ENCODE results near the gene FAM3A. TPM values are rescaled to one million over a fixed set of nuclear protein-coding genes. Genes with fewer than 3 reads are reported as not detected.

Gene FAM3A
- total RNA-seq, 1 experiment from 2014 or later: 88.8 TPM

GRCh38 chrX:154465601-154466000 is 50.4 kb downstream of the FAM3A start:
- ChIA-PET POLR2A (no interaction called here), CTCF (no interaction called here)
- in situ Hi-C loops (cut with HindIII; ENCODE audit: low pct_unique_long_range_greater_than_20kb, low sequenced_read_pairs): no loop called here
- Histone ChIP-seq H3K27ac (ENCODE audit: low read length) (no peak overlapping the region), H3K4me3 (ENCODE audit: low read depth in 2 of 2, low read length in 2 of 2) (no peak overlapping the region), H3K27me3 (ENCODE audit: control insufficient read depth, insufficient read depth, low read length) (no peaks in the 10 kb centered on the region), H3K4me1 (ENCODE audit: control insufficient read depth, insufficient read depth, low read length) (no peaks in the 10 kb centered on the region), H3K36me3 (ENCODE audit: control insufficient read depth, insufficient read depth, low read length) (no peaks in the 10 kb centered on the region), H3K9me3 (ENCODE audit: control insufficient read depth, insufficient read depth, low read depth, low read length) (no peaks in the 10 kb centered on the region)
- intact Hi-C loops (cut with micrococcal nuclease; ENCODE audit: unreplicated experiment): no loop called here
- DNase-seq (ENCODE audit: low read depth, low spot score) (no peak), ATAC-seq (no peak)
- TF ChIP-seq SIN3A (IDR thresholded peaks at IDR 0.05; ENCODE audit: borderline replicate concordance, insufficient read depth, low read depth, low read length) (no peak), REST (IDR thresholded peaks at IDR 0.05; ENCODE audit: insufficient read depth in 1 of 2, low read depth in 2 of 2, low read length in 1 of 2) (no peak), TCF7L2 (IDR thresholded peaks at IDR 0.05; ENCODE audit: low read depth, low read length) (no peak), CTCF (IDR thresholded peaks at IDR 0.05) (no peak), POLR2AphosphoS5 (IDR thresholded peaks at IDR 0.05; ENCODE audit: low read depth, low read length) (no peak)
- no TSS peak for BruUV-seq (replicated peaks)

GRCh38 chrX:154464806-154465365 is 51.1 kb downstream of the FAM3A start:
- H3K36me3 ChIP-seq (ENCODE audit: control insufficient read depth, insufficient read depth, low read length): no peaks in the 10 kb centered on the region
- TF ChIP-seq SIN3A (IDR thresholded peaks at IDR 0.05; ENCODE audit: borderline replicate concordance, insufficient read depth, low read depth, low read length) (no peak), TCF7L2 (IDR thresholded peaks at IDR 0.05; ENCODE audit: low read depth, low read length) (no peak), CTCF (IDR thresholded peaks at IDR 0.05) (no peak), POLR2AphosphoS5 (IDR thresholded peaks at IDR 0.05; ENCODE audit: low read depth, low read length) (no peak), REST (IDR thresholded peaks at IDR 0.05; ENCODE audit: insufficient read depth in 1 of 2, low read depth in 2 of 2, low read length in 1 of 2) (no peak)
- POLR2A ChIA-PET: no interaction called here

More at GRCh38 chrX:154464806-154465365, 51.1 kb downstream of the FAM3A start:
- intact Hi-C loops (cut with micrococcal nuclease; ENCODE audit: unreplicated experiment) (no loop called here), in situ Hi-C loops (cut with HindIII; ENCODE audit: low pct_unique_long_range_greater_than_20kb, low sequenced_read_pairs) (no loop called here)
- Histone ChIP-seq H3K4me3 (ENCODE audit: low read depth in 2 of 2, low read length in 2 of 2) (no peak overlapping the region), H3K9me3 (ENCODE audit: control insufficient read depth, insufficient read depth, low read depth, low read length) (no peaks in the 10 kb centered on the region), H3K27ac (ENCODE audit: low read length) (no peak overlapping the region), H3K27me3 (ENCODE audit: control insufficient read depth, insufficient read depth, low read length) (no peaks in the 10 kb centered on the region), H3K4me1 (ENCODE audit: control insufficient read depth, insufficient read depth, low read length) (peaks cover 1% of the 10 kb centered on the region)
- CTCF ChIA-PET: no interaction called here
- BruUV-seq (replicated peaks): no TSS peak
- ATAC-seq (no peak), DNase-seq (ENCODE audit: low read depth, low spot score) (no peak)
